Skeletal muscle satellite cell (primary cell): ENCODE measurements around the gene EXOC4.

Source experiments
- H3K27me3 ChIP-seq: 2 replicates; pipeline ENCODE4 v1.7.0; 2013; ENCODE audit warnings: low read length; ENCODE audit not compliant: control insufficient read depth, insufficient read depth
- H3K36me3 ChIP-seq: 2 replicates; pipeline ENCODE4 v1.7.0; 2013; ENCODE audit warnings: mild to moderate bottlenecking, control low read depth, low read length; ENCODE audit not compliant: insufficient read depth
- H3K4me1 ChIP-seq: 2 replicates; pipeline ENCODE4 v1.7.0; 2013; ENCODE audit warnings: low read length; ENCODE audit not compliant: control insufficient read depth, insufficient read depth
- H3K4me2 ChIP-seq: 2 replicates; pipeline ENCODE4 v1.7.0; 2013; ENCODE audit warnings: mild to moderate bottlenecking, low read length
- H3K4me3 ChIP-seq: 2 replicates; pipeline ENCODE4 v1.7.0; 2013; ENCODE audit warnings: low read length
- H3K9ac ChIP-seq: 2 replicates; pipeline ENCODE4 v1.7.0; 2013; ENCODE audit warnings: mild to moderate bottlenecking, low read depth, low read length, moderate library complexity
- H3K9me3 ChIP-seq: replicated peaks from 2 replicates; pipeline ENCODE4 v1.7.0; 2013; ENCODE audit warnings: mild to moderate bottlenecking, control low read depth, low read length

Gene EXOC4

DNA sequence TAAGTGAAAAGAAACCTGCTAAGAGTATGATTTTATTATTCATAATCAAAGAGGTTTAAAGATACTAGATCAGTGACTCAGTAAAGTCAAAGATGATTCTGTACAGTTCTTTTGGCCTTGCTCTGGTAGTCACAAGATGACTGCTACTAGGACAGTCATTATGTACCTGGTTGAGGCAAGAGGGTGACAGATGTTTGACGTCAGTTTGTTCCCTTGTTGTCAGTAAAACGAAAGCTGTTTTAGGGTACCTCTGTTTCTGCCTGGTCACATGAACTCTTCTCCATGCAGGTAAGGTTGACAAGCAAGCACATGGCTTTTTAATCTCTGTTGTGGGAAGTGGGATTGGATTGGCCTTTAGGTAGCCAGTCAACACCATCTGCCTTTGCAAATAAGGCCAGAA lies 308.0 kb downstream of the EXOC4 start:
- H3K36me3 ChIP-seq: no peaks in the 10 kb centered on the region

GRCh38 chr7:133561396-133561795 lies 308.5 kb downstream of the EXOC4 start:
- peaks cover 16% of the 10 kb centered on the region for H3K4me1 ChIP-seq
- H3K36me3 ChIP-seq: no peaks in the 10 kb centered on the region
- no peaks in the 10 kb centered on the region for H3K9me3 ChIP-seq
- H3K4me2 ChIP-seq: no peak overlapping the region
- H3K4me3 ChIP-seq: no peak overlapping the region
- no peaks in the 10 kb centered on the region for H3K27me3 ChIP-seq
- no peak overlapping the region for H3K9ac ChIP-seq

More for the DNA sequence above, 308.0 kb downstream of the EXOC4 start:
- Histone ChIP-seq H3K4me2 (no peak overlapping the region), H3K9ac (no peak overlapping the region), H3K27me3 (no peaks in the 10 kb centered on the region), H3K4me1 (peaks cover 16% of the 10 kb centered on the region), H3K9me3 (no peaks in the 10 kb centered on the region), H3K4me3 (no peak overlapping the region)

DNA sequence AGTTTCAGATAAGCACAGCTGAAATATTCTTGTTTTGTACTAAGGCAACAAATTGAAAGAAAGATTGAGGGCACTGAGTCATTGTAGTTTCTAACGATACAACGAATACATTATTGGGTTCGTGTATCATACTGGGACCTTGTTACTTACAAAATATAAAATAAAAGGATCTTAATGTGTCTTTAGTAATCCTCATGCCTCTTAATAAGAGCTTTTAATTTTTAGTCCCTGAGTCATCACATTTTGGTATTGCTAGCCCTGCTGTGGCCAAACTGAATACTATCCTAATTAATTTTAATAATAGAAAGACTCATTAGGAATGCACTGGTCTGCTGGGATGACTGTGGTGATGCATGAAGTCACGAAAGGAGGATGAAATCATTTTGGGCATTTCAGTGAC lies 309.7 kb downstream of the EXOC4 start:
- H3K9me3 ChIP-seq: no peaks in the 10 kb centered on the region
- peaks cover 16% of the 10 kb centered on the region for H3K4me1 ChIP-seq
- H3K36me3 ChIP-seq: no peaks in the 10 kb centered on the region
- no peaks in the 10 kb centered on the region for H3K27me3 ChIP-seq
- H3K4me2 ChIP-seq: peak overlapping the region; percentile 23
- H3K4me3 ChIP-seq: no peak overlapping the region
- H3K9ac ChIP-seq: peak overlapping the region; percentile 5

DNA sequence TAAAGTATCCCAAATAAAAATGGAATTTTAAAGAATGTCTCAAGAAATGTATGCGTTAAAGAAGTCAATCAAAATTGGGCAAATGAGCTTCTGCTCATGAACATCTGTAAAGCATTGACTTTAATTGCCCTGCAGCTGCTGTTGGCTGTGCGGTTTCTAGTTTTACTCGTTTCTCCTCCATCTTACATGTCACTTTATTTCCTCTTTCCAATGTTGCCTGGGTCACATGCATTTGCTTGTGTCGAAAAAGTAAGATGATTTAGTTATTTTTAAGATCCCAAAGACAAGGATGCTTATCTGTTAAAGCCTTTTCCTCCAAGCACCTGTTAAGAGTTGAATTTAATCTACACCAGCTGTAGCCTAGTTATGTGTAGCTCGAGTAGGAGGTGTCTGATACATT lies 310.4 kb downstream of the EXOC4 start:
- Histone ChIP-seq H3K4me1 (peaks cover 16% of the 10 kb centered on the region), H3K4me2 (no peak overlapping the region), H3K4me3 (no peak overlapping the region), H3K27me3 (no peaks in the 10 kb centered on the region), H3K36me3 (no peaks in the 10 kb centered on the region), H3K9me3 (no peaks in the 10 kb centered on the region), H3K9ac (no peak overlapping the region)

DNA sequence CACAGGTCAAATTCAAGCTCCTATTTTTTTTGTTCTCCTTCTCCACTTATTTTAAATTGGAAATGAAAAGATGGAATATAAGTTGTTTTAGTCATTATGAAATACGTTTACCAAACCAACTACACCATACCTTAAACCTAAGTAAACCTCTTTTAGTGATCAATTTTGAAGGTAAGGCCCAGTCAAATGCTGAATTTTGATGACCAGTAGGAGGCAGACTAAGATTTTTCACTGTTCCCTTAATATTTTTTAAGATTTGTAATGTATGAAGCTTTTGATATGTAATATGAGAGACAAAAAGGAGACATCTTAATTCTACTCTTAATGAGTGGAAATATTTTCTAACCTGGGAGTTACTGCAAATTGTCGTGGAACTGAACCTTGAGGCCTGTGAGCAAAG lies 311.6 kb downstream of the EXOC4 start:
- Histone ChIP-seq H3K36me3 (no peaks in the 10 kb centered on the region), H3K9ac (no peak overlapping the region), H3K27me3 (no peaks in the 10 kb centered on the region), H3K4me1 (peaks cover 26% of the 10 kb centered on the region), H3K9me3 (no peaks in the 10 kb centered on the region), H3K4me3 (no peak overlapping the region), H3K4me2 (no peak overlapping the region)

- Histone ChIP-seq H3K36me3 (no peaks in the 10 kb centered on the region), H3K4me1 (peaks cover 10% of the 10 kb centered on the region), H3K4me3 (no peak overlapping the region), H3K4me2 (peak overlapping the region; percentile 33), H3K9me3 (no peaks in the 10 kb centered on the region), H3K27me3 (no peaks in the 10 kb centered on the region), H3K9ac (no peak overlapping the region)
These were observed 315.7 kb downstream of the EXOC4 start for GRCh38 chr7:133568544-133568943.

GRCh38 chr7:133570321-133570720 lies 317.4 kb downstream of the EXOC4 start:
- Histone ChIP-seq H3K9ac (no peak overlapping the region), H3K9me3 (no peaks in the 10 kb centered on the region), H3K36me3 (no peaks in the 10 kb centered on the region), H3K27me3 (no peaks in the 10 kb centered on the region), H3K4me2 (no peak overlapping the region), H3K4me1 (peaks cover 10% of the 10 kb centered on the region), H3K4me3 (no peak overlapping the region)

DNA sequence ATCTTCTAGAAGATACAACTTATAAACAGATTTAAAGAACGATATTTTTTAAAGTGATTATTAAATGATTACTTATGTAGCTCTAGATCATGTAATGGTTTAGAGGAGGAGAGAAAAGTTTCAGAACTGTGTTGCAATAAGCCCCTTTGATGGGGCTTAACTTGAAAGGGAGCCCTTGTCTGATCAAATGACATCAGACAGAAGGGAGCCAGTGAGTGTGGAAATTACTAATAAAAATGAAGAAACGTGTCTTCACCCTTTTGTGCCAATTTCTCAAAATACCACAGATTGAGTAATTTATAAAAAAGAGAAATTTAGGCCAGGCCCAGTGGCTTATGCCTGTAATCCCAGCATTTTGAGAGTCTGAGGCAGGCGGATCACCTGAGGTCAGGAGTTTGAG lies 318.2 kb downstream of the EXOC4 start:
- H3K4me1 ChIP-seq: peaks cover 17% of the 10 kb centered on the region
- no peaks in the 10 kb centered on the region for H3K36me3 ChIP-seq
- H3K27me3 ChIP-seq: no peaks in the 10 kb centered on the region
- H3K4me3 ChIP-seq: no peak overlapping the region
- no peak overlapping the region for H3K9ac ChIP-seq
- no peaks in the 10 kb centered on the region for H3K9me3 ChIP-seq
- H3K4me2 ChIP-seq: no peak overlapping the region

DNA sequence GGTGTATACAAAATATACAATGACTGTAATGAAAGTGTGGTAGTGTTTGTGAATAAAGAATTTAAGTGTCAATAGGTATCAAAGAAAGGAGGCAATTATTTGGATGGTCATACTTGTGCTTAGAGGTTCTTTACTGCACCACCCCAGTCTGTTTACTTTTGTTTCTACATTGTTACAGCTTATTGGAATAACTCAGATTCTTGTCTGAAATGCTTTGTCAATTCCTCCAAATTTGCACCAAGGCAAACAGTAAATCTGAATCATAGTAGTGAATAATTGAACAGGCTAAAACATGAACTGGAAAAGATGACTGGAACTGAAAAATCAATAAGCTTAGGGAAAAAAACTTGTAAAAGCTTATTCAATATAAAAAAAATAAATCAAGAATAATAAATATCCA lies 319.2 kb downstream of the EXOC4 start:
- Histone ChIP-seq H3K4me1 (peaks cover 17% of the 10 kb centered on the region), H3K36me3 (no peaks in the 10 kb centered on the region), H3K9ac (no peak overlapping the region), H3K9me3 (no peaks in the 10 kb centered on the region), H3K27me3 (no peaks in the 10 kb centered on the region), H3K4me3 (no peak overlapping the region), H3K4me2 (no peak overlapping the region)

DNA sequence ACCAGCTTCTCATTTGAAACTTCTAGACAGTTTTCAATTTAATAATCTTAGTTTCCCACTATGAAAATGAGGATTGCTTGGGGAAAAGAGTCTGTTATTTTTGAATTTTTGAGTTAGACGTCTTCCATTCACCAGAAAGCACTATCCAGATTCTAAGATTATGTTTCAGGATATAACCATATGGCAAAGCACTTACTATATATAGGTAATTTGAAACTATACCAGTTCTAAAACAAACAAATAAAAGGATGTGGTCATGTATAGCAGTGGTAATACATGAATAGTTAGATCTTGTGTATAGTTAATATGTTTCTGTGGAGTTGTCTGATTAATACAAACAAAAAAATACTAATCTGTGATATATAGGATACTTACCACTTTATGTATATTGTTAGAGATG lies 320.0 kb downstream of the EXOC4 start:
- H3K27me3 ChIP-seq: no peaks in the 10 kb centered on the region
- peaks cover 17% of the 10 kb centered on the region for H3K4me1 ChIP-seq
- no peak overlapping the region for H3K4me2 ChIP-seq
- H3K4me3 ChIP-seq: no peak overlapping the region
- H3K9me3 ChIP-seq: no peaks in the 10 kb centered on the region
- H3K36me3 ChIP-seq: no peaks in the 10 kb centered on the region
- H3K9ac ChIP-seq: no peak overlapping the region

DNA sequence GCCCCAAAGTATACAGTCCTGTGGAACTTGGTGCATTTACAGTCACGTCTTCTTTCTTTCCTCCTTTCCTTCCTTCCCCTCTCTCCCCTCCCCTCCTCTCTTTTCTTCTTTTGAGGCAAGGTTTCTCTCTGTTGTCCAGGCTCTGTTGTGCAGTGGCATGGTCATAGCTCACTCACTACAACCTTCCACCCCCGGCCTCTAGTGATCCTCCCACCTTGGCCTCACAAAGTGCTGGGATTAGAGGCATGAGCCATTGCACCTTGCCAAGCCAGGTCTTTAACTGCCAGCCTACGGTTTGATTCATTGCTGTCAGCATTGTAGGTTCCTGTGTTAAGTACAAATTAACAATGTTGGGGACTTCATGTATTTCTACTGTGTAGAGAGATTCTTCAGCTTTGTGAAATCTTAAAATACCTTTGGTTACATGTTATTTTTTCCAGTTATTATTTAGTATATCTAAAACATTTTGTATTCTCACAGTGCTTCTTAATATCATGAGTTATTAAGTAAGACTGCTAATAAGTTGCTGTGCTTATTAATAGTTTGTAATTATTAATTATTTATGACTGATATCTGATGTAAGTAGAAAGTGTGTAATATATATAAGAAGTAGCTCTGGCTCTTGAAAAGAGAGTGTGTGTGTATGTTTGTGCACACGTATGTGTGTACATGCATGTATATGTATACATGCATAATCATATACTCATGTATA lies 320.8 kb downstream of the EXOC4 start:
- no peak overlapping the region for H3K4me3 ChIP-seq
- no peak overlapping the region for H3K9ac ChIP-seq
- H3K4me1 ChIP-seq: peaks cover 12% of the 10 kb centered on the region
- H3K36me3 ChIP-seq: no peaks in the 10 kb centered on the region
- no peaks in the 10 kb centered on the region for H3K9me3 ChIP-seq
- H3K4me2 ChIP-seq: no peak overlapping the region
- no peaks in the 10 kb centered on the region for H3K27me3 ChIP-seq

GRCh38 chr7:133575726-133576440 lies 323.0 kb downstream of the EXOC4 start:
- H3K4me1 ChIP-seq: peaks cover 7% of the 10 kb centered on the region
- no peak overlapping the region for H3K9ac ChIP-seq

More at GRCh38 chr7:133575726-133576440, 323.0 kb downstream of the EXOC4 start:
- Histone ChIP-seq H3K27me3 (no peaks in the 10 kb centered on the region), H3K9me3 (no peaks in the 10 kb centered on the region), H3K4me2 (no peak overlapping the region), H3K4me3 (no peak overlapping the region), H3K36me3 (no peaks in the 10 kb centered on the region)
